ENCODE results near the gene PLAAT2. TPM values are rescaled to one million over a fixed set of nuclear protein-coding genes. Genes with fewer than 3 reads are reported as not detected.

Gene PLAAT2
- total RNA-seq = 1 to 10 TPM in 1 of 7 donors, under 1 TPM in 3, not detected in 3; 0.28 to 1.4 (median 0.40) TPM
- polyA plus RNA-seq = under 1 TPM in 1 of 2 donors, not detected in 1; 0.12 TPM
- long read RNA-seq, donor 1 = 0 reads
- long read RNA-seq, donor 2, partial matches to known transcripts = 0 of 1 reads
- long read RNA-seq, donor 2, other reads (novel, unspliced or antisense) = 0 of 1 reads
- long read RNA-seq, donor 3 = 0 reads

DNA sequence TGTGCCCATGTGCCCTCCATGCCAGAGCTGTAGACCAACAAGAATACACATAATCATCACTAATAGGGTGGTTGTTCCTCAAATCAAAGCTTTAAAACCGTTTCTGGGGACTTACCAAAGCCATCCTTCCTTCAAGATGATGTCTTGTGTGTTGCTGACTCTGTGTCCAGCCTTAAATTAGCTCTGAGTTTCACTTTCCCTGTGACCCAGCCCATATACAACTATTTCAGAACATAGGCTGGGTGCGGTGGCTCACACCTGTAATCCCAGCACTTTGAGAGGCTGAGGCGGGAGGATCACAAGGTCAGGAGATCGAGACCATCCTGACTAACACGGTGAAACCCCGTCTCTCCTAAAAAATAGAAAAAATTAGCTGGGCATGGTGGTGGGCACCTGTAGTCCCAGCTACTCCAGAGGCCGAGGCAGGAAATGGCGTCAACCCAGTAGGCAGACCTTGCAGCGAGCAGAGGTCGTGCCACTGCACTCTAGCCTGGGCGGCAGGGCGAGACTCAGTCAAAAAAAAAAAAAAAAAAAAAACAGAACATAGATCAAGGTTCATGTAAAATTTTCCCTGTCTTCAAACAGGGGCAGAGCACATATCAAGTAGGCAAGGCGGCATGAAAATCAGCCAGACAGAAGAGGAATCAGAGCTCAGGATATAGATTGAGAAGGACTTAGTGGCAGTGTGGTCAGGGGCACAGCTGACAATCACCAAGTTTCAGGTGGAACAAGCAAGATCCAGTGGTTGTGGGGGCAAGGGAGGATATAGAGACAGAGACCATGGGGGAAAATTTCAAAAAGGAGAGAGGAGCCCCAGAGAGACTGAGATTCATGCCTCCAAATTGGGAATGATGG is at the start of gene PLAAT2:
Gene PLAAT2, minus strand, starts transcription at position 179 of the 855 bp plus-strand sequence. Its CDS starts 55 bp downstream, at position 124.
- no peaks in the 10 kb centered on the region for H3K27me3 ChIP-seq
- no peak for DNase-seq
- no peaks in the 10 kb centered on the region for H3K9me3 ChIP-seq
- H3K36me3 ChIP-seq = no peaks in the 10 kb centered on the region
- H3K4me3 ChIP-seq = no peak within 1 kb of the TSS
- intact Hi-C loops (cut with DNase I) = no loop called here
- WGBS, 3 donors = 91 to 96% (median 94%) methylated on average over 13 of the region's 13 CpGs
- H3K27ac ChIP-seq = no peak within 1 kb of the TSS
- H3K4me1 ChIP-seq (ENCODE audit: insufficient read depth) = peaks cover 6% of the 10 kb centered on the region
- TF ChIP-seq, protein P1, sequence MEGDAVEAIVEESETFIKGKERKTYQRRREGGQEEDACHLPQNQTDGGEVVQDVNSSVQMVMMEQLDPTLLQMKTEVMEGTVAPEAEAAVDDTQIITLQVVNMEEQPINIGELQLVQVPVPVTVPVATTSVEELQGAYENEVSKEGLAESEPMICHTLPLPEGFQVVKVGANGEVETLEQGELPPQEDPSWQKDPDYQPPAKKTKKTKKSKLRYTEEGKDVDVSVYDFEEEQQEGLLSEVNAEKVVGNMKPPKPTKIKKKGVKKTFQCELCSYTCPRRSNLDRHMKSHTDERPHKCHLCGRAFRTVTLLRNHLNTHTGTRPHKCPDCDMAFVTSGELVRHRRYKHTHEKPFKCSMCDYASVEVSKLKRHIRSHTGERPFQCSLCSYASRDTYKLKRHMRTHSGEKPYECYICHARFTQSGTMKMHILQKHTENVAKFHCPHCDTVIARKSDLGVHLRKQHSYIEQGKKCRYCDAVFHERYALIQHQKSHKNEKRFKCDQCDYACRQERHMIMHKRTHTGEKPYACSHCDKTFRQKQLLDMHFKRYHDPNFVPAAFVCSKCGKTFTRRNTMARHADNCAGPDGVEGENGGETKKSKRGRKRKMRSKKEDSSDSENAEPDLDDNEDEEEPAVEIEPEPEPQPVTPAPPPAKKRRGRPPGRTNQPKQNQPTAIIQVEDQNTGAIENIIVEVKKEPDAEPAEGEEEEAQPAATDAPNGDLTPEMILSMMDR (IDR thresholded peaks at IDR 0.05) = no peak
- TF ChIP-seq EP300 (IDR thresholded peaks at IDR 0.05) = no peak
- TF ChIP-seq POLR2A (IDR thresholded peaks at IDR 0.05) = no peak

DNA sequence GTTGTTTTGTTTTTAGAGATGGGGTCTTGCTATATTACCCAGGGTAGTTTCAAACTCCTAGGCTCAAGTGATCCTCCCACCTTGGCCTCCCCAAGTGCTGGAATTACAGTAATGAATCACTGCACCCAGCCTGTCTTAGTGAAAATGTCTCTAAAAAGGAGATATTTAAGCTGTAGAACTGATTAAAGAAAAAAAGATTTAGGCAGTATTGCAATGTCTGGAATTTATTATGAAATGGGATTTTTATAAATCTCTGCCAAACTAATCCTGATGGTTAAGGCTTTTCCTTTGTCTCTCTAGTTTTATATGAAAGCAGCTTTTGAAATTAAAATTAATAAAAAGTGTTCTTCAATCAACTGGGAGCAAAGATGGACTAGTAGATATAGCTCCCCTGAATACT is 49.0 kb upstream of the PLAAT2 start:
- H3K4me3 ChIP-seq = no peak overlapping the region
- H3K4me1 ChIP-seq (ENCODE audit: insufficient read depth) = peaks cover 19% of the 10 kb centered on the region
- peak overlapping the region in 1 of 2 donors; percentile 88 for H3K27ac ChIP-seq
- TF ChIP-seq EP300 (IDR thresholded peaks at IDR 0.05) (no peak), POLR2A (IDR thresholded peaks at IDR 0.05) (no peak)
- TF ChIP-seq, protein P1 (IDR thresholded peaks at IDR 0.05) = no peak
- H3K36me3 ChIP-seq = no peaks in the 10 kb centered on the region
- H3K9me3 ChIP-seq = no peaks in the 10 kb centered on the region
- no peak for DNase-seq
- intact Hi-C loops (cut with DNase I) = loop anchor here in 1 of 4 donors (10.0 kb wide), 1 partner anchor 1057 kb away; no protein-coding TSS in a partner anchor
- no peaks in the 10 kb centered on the region for H3K27me3 ChIP-seq

DNA sequence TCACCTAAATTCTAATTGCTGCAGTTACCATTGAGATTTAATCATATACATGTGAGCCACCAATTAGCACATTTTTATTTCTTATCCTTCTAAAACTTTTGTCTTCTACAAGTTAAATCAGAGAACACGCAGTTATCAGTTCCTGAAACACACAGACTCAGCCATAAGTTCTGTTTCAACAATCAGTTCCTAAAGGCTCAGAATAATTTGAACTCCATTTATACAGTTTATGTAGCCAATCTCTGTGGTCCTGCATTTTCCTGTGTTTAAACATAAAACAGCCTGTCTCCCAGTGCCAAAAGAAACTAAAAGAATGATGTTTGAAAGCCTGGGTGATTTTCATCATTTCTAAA is 48.2 kb upstream of the PLAAT2 start:
- Histone ChIP-seq H3K36me3 (no peaks in the 10 kb centered on the region), H3K4me3 (no peak overlapping the region), H3K27me3 (no peaks in the 10 kb centered on the region), H3K9me3 (no peaks in the 10 kb centered on the region), H3K27ac (peak overlapping the region in 1 of 2 donors; percentile 88), H3K4me1 (ENCODE audit: insufficient read depth) (peaks cover 18% of the 10 kb centered on the region)
- TF ChIP-seq EP300 (IDR thresholded peaks at IDR 0.05) = no peak
- TF ChIP-seq, protein P1 (IDR thresholded peaks at IDR 0.05) = peak in 1 of 3 donors; percentile 1
- WGBS, 3 donors = 18 to 44% (median 19%) methylated on average over 1 of the region's 1 CpG
- no peak for DNase-seq
- intact Hi-C loops (cut with DNase I) = loop anchor here in 1 of 4 donors (10.0 kb wide), 1 partner anchor 1057 kb away; no protein-coding TSS in a partner anchor

DNA sequence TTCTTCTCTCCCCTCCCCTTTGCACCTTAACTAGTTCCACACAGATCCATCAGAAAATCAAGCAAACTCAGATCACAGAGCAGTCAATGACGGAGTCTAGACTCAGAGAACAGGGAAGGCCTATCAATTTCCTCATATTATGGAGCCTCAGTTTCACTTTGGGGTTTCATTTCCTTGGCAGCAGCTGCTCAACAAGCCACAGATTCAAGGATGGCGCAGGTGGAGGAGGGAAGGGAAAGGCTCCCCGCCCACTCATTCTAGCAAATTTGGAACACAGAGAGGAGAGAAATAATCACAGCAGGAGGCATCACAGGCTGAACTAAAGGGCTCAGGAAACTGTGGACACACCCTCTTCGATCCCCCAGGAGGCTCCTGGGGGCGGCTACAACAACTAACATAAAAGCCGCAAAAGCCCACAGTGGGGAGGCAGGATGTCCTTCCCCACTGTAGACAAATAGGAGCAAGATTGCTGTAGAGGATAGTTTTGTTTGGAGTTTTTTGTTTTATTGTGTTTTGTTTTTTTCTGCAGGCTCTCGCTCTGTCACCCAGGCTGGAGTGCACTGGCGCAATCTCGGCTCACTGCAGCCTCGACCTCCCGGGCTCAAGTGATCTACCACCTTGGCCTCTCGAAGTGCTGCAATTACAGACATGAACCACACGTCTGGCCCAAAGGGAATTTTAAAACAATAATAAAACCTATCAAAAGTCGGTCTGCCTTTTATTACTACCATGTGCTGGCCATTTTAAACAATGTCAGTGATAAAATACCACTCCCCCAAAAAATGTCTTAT is 47.6 kb upstream of the PLAAT2 start:
- 13 to 29% (median 15%) methylated on average over 14 of the region's 14 CpGs for WGBS, 3 donors
- peak in 3 of 5 donors; percentile 42 to 52 (median 42) for DNase-seq
- TF ChIP-seq, protein P1 (IDR thresholded peaks at IDR 0.05) = peak in 2 of 3 donors; percentile 16 to 17
- TF ChIP-seq POLR2A (IDR thresholded peaks at IDR 0.05) = no peak

More for the DNA sequence above, 47.6 kb upstream of the PLAAT2 start:
- no peak overlapping the region for H3K4me3 ChIP-seq
- no peaks in the 10 kb centered on the region for H3K9me3 ChIP-seq
- intact Hi-C loops (cut with DNase I) = loop anchor here in 1 of 4 donors (10.0 kb wide), 1 partner anchor 1056 kb away; no protein-coding TSS in a partner anchor
- H3K27me3 ChIP-seq = no peaks in the 10 kb centered on the region
- peak overlapping the region; percentile 65 to 88 for H3K27ac ChIP-seq
- H3K4me1 ChIP-seq (ENCODE audit: insufficient read depth) = peaks cover 18% of the 10 kb centered on the region
- H3K36me3 ChIP-seq = no peaks in the 10 kb centered on the region

All from ovary (tissue), 10 donors.